NCI-H1436 treated with DMSO at 0.1 percent for 48 hours (cell line): ENCODE measurements around the gene DRD3.

Experiments
- DNase-seq: peaks from one replicate; lab custom pipeline; 2025; lab: John Stamatoyannopoulos, UW

The DRD3 gene

DNA sequence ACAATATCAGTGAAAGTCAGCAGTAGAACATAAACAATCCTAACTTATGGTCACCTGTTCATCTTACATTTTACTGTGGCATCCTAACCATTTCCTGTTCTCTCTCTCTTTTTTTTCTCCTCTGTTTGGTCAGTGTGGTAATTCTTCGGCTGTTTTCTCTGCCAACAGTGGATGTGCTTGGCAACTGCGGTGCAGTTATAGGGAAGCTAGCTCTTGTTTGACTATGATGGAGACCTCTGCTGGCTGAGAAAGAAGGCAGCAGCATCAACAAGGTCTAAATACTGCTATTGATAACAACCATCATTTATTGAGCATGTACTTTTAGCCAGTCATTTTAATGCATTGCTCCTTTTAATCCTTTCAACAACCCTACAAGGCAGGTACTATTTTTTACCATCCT, 723 bp upstream of the DRD3 start:
- no peak for DNase-seq

- DNase-seq, result no peak
These were observed 2.0 kb downstream of the DRD3 start for GRCh38 chr3:114176890-114177289.

- DNase-seq, result no peak
These were observed 2.4 kb downstream of the DRD3 start for GRCh38 chr3:114176487-114176886.

- no peak for DNase-seq
These were observed 3.5 kb downstream of the DRD3 start for GRCh38 chr3:114175204-114175987.

- no peak for DNase-seq
These were observed 7.2 kb downstream of the DRD3 start for GRCh38 chr3:114171677-114172076.

DNA sequence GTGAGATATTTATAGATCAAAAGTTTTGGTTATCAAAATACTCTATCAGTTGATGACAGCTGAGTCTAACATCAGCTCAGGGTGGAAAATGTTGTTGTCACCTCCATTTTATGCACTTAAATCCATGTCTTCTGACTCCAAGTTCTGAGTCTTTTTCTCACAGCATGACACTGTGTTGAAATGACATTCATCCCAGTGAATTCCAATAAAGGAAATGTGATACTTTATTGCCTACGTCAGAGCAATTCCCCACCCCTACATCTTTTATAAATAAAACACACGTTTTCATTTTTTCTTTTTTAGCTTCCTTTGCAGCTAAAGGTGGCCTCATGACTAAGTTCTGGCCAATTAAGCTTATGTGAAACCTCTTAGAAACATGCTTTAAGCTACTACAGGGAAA, 10.7 kb downstream of the DRD3 start:
- no peak for DNase-seq

GRCh38 chr3:114157321-114157720, 21.5 kb downstream of the DRD3 start:
- DNase-seq, result no peak

DNA sequence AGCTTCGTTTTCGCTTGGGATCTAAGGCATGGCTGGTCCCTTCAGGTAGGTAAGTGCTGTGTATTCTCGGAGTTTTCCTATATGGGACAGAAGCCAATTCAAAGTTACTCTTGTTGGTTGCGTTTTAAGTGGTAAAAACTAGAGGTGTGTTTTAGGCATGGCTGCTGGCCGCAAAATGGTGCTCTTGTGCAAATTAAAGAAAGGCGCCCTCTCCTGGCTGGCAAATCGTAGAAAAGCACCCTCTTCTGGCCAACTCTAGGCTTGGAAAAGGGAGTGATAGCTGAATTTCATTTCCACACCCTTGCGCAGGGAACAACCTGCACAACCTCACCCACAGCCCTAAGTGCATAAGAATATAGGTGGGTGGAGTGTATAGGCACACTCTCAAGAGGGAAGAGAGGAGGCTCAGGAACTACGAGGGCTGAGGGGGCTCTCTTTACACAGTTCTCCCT, 23.5 kb downstream of the DRD3 start:
- no peak for DNase-seq

DNA sequence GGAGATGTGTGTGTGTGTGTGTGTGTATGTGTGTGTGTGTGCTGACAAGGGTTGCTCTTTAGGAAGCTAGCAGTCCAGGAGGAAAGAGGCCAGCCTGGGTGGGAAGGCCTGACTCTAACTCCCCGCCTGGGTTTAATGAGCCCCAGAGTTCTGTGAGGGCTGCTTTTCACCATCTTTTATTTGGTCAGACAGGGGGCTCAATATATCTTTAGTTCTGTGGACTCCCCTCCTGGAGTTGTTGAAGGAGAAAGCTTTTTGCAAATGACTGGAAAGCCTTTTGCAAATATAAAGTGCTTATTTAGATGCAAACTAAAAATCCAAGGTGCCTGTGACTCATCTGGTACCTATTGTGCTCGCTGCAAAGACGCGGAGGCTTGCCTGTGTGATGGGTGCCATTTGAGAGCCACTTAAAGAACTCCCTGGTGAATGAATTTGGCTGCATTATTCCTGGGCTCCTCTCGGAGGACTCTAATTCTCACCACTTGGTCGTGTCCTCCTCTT, 24.5 kb downstream of the DRD3 start:
- DNase-seq, result peak; percentile 94

DNA sequence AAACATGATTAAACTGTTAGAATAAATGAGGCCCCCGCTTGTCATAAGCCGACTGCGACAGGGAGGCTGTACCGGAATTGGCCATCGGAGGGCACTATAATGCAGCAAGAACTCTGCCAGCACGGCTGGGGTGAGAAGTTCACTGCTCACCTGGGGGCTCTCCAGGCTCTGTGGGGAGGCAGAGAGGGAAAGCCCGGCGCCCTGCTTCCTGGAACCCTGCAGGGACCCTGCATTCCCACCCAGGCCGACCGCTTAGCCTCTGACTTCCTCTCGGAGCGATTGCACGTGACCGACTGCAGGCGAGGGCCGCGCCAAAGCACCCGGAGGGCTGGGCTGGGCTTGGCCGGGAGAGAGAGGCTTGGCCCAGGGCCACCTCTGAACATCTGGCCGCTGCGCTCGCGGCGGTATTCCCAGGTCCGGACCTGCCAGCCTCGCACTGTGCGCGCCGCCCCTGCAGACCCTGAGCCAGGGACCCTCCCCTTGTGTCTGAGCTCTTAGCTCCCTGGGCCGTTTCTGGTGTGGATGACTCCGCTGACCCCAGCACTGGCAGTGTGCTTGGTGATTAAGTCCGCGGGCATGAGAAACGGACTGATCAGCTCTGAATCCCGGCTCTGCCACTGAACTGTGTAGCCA, 26.2 kb downstream of the DRD3 start:
- peak; percentile 41 for DNase-seq

DNA sequence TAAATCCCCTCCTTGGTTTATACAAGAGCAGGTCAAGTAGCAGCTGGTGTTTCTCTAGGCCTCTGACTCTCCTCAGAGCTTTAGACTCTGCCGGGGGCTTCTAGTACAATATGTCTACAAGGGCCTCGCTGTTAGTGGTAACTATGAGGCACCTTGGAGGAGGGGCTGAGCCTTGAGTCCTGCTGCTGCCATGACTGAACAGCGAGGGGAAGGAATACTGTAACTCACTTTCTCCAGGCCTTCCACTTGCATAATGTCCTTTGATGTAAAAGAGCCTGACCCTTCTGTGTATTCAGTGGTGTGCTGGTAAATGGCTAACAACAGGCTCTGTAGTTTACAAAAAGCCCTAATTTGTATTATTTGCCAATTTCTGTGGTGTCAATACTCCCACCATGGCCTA, 27.8 kb downstream of the DRD3 start:
- DNase-seq, result no peak

DNA sequence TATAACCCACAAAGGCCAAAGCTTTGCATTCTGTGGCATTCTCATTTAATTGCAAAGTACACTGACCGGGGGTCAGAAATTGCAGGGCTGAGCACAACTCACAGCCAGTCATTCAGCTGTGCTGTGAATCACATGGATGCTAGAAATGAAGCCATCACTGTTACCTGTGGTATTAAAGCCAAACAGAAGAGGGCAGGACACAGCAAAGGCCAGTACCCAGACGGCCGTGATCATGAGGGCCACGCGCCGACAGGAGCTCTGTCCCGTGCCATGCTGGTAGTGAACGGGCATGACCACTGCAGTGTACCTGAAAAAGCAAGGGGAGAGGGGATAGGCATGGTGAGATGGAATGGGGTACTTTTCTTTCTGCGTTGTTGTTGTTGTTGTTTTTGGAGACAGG, 31.6 kb downstream of the DRD3 start:
- DNase-seq, result no peak

GRCh38 chr3:114144909-114145688, 33.8 kb downstream of the DRD3 start:
- DNase-seq, result no peak

DNA sequence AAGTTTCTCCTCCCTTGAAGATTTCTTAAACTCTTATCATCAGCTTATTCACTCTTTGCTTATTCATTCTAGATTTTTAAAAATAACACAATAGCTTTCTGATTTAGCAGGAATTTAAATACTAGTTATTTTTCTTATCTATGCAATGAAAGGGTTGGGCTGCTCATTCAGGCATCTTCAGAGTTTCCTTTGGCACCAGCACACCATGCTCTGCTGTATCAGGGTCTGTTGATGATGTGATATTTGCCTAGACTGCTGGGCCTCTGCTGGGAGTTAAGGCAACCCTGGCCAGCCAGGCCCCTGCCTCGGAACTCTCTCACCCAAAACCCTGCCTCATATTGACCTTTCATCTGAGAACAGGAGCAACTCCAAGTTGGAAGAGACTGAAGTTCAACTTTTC, 35.0 kb downstream of the DRD3 start:
- DNase-seq, result no peak

- DNase-seq, result no peak
These were observed 39.0 kb downstream of the DRD3 start for GRCh38 chr3:114139836-114140235.

GRCh38 chr3:114133947-114134346, 44.9 kb downstream of the DRD3 start:
- no peak for DNase-seq

- no peak for DNase-seq
These were observed 46.4 kb downstream of the DRD3 start for GRCh38 chr3:114132500-114132899.

GRCh38 chr3:114128826-114129225, 50.0 kb downstream of the DRD3 start:
- no peak for DNase-seq

- no peak for DNase-seq
These were observed 50.6 kb downstream of the DRD3 start for GRCh38 chr3:114128231-114128630.

DNA sequence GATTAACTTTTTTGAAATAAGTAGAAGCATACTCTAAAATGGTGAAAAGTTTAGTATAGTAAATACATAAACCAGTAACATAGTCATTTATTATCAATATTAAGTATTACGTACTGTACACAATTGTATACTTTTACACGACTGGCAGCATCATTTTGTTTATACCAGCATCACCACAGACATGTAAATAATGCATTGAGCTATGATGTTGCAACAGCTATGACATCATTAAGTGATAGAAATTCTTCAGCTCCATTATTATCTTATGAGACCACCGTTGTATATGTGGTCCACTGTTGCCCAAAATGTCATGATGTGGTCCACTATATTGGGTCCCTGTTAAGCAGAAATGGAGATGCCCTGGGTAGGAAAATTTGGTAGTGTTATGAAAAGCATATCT, 51.3 kb downstream of the DRD3 start:
- DNase-seq, result no peak

DNA sequence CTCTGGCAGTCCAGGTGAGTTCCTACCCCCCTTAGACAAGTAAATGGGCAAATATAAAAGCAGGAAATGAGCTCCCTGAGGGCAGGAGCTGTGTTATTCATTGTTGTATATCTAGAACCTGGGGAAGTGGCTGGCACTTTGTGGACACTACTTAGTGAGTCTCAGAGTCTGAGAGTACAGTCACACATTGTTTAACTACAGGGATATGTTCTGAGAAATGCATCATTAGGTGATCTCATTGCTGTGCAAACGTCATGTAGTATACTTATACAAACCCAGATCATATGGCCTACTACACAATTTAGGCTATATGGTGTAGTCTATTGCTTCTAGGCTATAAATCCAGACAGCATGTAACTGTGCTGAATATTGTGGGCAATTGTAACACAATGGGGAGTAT, 52.4 kb downstream of the DRD3 start:
- no peak for DNase-seq

- peak; percentile 89 for DNase-seq
These were observed 56.7 kb downstream of the DRD3 start for GRCh38 chr3:114122027-114122709.
